OCI-LY7 (cell line): Measurements from ENCODE around the gene KIF25. TPM values are rescaled to one million over a fixed set of nuclear protein-coding genes. Genes with fewer than 3 reads are reported as not detected.

Experiments
- BruUV-seq: library from RNA; stranded (reverse); fragments of 400-500 nt; replicated peaks from 2 replicates; lab custom pipeline; 2021; lab: Mats Ljungman, UMichigan
- CTCF ChIA-PET: fragments of 300-600 bp; sonication (Branson Sonifier 250); formaldehyde crosslinking; loops from one replicate; lab custom pipeline; 2022; ENCODE audit warnings: antibody characterized with exemption; ENCODE audit not compliant: unreplicated experiment; lab: Charles Lee
- POLR2A ChIA-PET: fragments of 300-600 bp; sonication (Branson Sonifier 250); formaldehyde crosslinking; loops from one replicate; lab custom pipeline; 2022; ENCODE audit warnings: antibody characterized with exemption; lab: Charles Lee
- DNase-seq: peaks from one replicate; pipeline ENCODE4 v3.0.0-alpha.2; 2015; ENCODE audit warnings: low spot score
- H2AFZ ChIP-seq: fragments of 200-600 bp; sonication (generic), shearing (Covaris generic); 2 replicates; pipeline ENCODE4 v1.6.1; 2014; ENCODE audit warnings: mild to moderate bottlenecking, antibody characterized with exemption, low read length, moderate library complexity
- H3K27ac ChIP-seq: fragments of 200-600 bp; sonication (generic); 2 replicates; pipeline ENCODE4 v1.5.1; 2014; ENCODE audit warnings: mixed run types, low read depth, mild to moderate bottlenecking, moderate library complexity, low read length, inconsistent platforms; ENCODE audit not compliant: poor library complexity, severe bottlenecking
- H3K36me3 ChIP-seq: fragments of 200-600 bp; sonication (generic); 2 replicates; pipeline ENCODE4 v1.6.1; 2014; ENCODE audit warnings: mild to moderate bottlenecking, antibody characterized with exemption, low read length, moderate library complexity, mixed read lengths; ENCODE audit not compliant: insufficient read depth
- H3K4me1 ChIP-seq: fragments of 200-600 bp; sonication (generic); 2 replicates; pipeline ENCODE4 v1.5.1; 2014; ENCODE audit warnings: mild to moderate bottlenecking, low read length; ENCODE audit not compliant: insufficient read depth, poor library complexity, severe bottlenecking
- H3K4me2 ChIP-seq: fragments of 200-600 bp; sonication (generic); 2 replicates; pipeline ENCODE4 v1.6.1; 2014; ENCODE audit warnings: mild to moderate bottlenecking, low read length
- H3K4me3 ChIP-seq: fragments of 200-600 bp; sonication (generic); 2 replicates; pipeline ENCODE4 v1.5.1; 2014; ENCODE audit warnings: mild to moderate bottlenecking, low read depth, low read length; ENCODE audit not compliant: poor library complexity, severe bottlenecking
- H3K79me2 ChIP-seq: fragments of 200-600 bp; sonication (generic); 2 replicates; pipeline ENCODE4 v1.6.1; 2016; ENCODE audit warnings: low read depth, mild to moderate bottlenecking, low read length, moderate library complexity, mixed read lengths; ENCODE audit not compliant: insufficient read depth
- H3K9me2 ChIP-seq: fragments of 200-600 bp; sonication (generic); 2 replicates; pipeline ENCODE4 v1.6.1; 2016; ENCODE audit warnings: mild to moderate bottlenecking, low read length, mixed read lengths; ENCODE audit not compliant: insufficient read depth
- H3K9me3 ChIP-seq: fragments of 200-600 bp; sonication (generic); 2 replicates; pipeline ENCODE4 v1.6.1; 2014; ENCODE audit warnings: mild to moderate bottlenecking, mixed run types, low read length, mixed read lengths
- H4K20me1 ChIP-seq: fragments of 200-600 bp; sonication (generic); 2 replicates; pipeline ENCODE4 v1.6.1; 2014; ENCODE audit warnings: mild to moderate bottlenecking, antibody characterized with exemption, low read length, moderate library complexity, mixed read lengths; ENCODE audit not compliant: insufficient read depth
- CTCF ChIP-seq: fragments of 200-600 bp; sonication (generic); conservative IDR thresholded peaks from 2 replicates; pipeline ENCODE4 v1.5.1; 2014; ENCODE audit warnings: mild to moderate bottlenecking, antibody characterized with exemption, low read length, moderate library complexity, mixed read lengths
- EZH2phosphoT487 ChIP-seq: fragments of 200-600 bp; sonication (generic); IDR thresholded peaks from 2 replicates; pipeline ENCODE4 v1.6.1; 2018; ENCODE audit warnings: low read depth, borderline replicate concordance, mild to moderate bottlenecking, mixed run types, antibody characterized with exemption, low read length, moderate library complexity, mixed read lengths
- intact Hi-C: fragments of 100-400 bp; cut with micrococcal nuclease; formaldehyde crosslinking; loops from one replicate; pipeline ENCODE4 v1.10.0; 2022; ENCODE audit not compliant: unreplicated experiment
- total RNA-seq, 2 experiments: library from RNA; depleted of rRNA in 1 of 2; stranded (reverse); fragments of >200 nt in 1 of 2; shearing (Covaris generic) in 1 of 2; gene quantifications; 2 replicates each; pipeline ENCODE4 v1.2.3, GENCODE V29; 2014 to 2022

The KIF25 gene
- total RNA-seq, 2 experiments from 2014 or later = not detected

GRCh38 chr6:168035098-168035660 is 37.7 kb downstream of the KIF25 start:
- H3K9me2 ChIP-seq = no peaks in the 10 kb centered on the region
- no peak for DNase-seq
- H3K4me3 ChIP-seq = no peak overlapping the region
- H3K4me1 ChIP-seq = no peaks in the 10 kb centered on the region
- no peak overlapping the region for H3K27ac ChIP-seq
- no TSS peak for BruUV-seq
- no peaks in the 10 kb centered on the region for H4K20me1 ChIP-seq
- TF ChIP-seq CTCF = no peak
- H3K4me2 ChIP-seq = no peak overlapping the region
- H3K79me2 ChIP-seq = no peaks in the 10 kb centered on the region
- ChIA-PET CTCF (no interaction called here), POLR2A (no interaction called here)
- no peak overlapping the region for H2AFZ ChIP-seq
- H3K36me3 ChIP-seq = no peaks in the 10 kb centered on the region
- H3K9me3 ChIP-seq = no peaks in the 10 kb centered on the region
- intact Hi-C loops = no loop called here

- Histone ChIP-seq H3K4me2 (no peak overlapping the region), H3K36me3 (no peaks in the 10 kb centered on the region), H3K27ac (no peak overlapping the region), H3K4me1 (no peaks in the 10 kb centered on the region), H3K4me3 (no peak overlapping the region), H3K79me2 (no peaks in the 10 kb centered on the region), H2AFZ (no peak overlapping the region), H3K9me3 (no peaks in the 10 kb centered on the region), H3K9me2 (no peaks in the 10 kb centered on the region), H4K20me1 (no peaks in the 10 kb centered on the region)
- DNase-seq = no peak
- CTCF ChIA-PET = no interaction called here
- intact Hi-C loops = no loop called here
- POLR2A ChIA-PET = no interaction called here
- no peak for TF ChIP-seq EZH2phosphoT487
- no peak for TF ChIP-seq CTCF
- no TSS peak for BruUV-seq
Observed at GRCh38 chr6:168035661-168036545, 38.4 kb downstream of the KIF25 start.

GRCh38 chr6:168037242-168037641 is 39.8 kb downstream of the KIF25 start:
- Histone ChIP-seq H3K79me2 (no peaks in the 10 kb centered on the region), H2AFZ (no peak overlapping the region), H3K36me3 (no peaks in the 10 kb centered on the region), H3K4me3 (no peak overlapping the region), H3K9me2 (no peaks in the 10 kb centered on the region), H3K9me3 (no peaks in the 10 kb centered on the region), H3K4me2 (no peak overlapping the region), H3K27ac (no peak overlapping the region), H4K20me1 (no peaks in the 10 kb centered on the region), H3K4me1 (no peaks in the 10 kb centered on the region)
- intact Hi-C loops = no loop called here
- TF ChIP-seq CTCF = no peak
- TF ChIP-seq EZH2phosphoT487 = no peak
- no peak for DNase-seq
- POLR2A ChIA-PET = no interaction called here
- CTCF ChIA-PET = no interaction called here
- no TSS peak for BruUV-seq
